ENCODE measurements around the gene GIMAP8.

- TF ChIP-seq CTCF (IDR thresholded peaks at IDR 0.05) (no peak), POLR2AphosphoS5 (IDR thresholded peaks at IDR 0.05) (no peak), POLR2A (IDR thresholded peaks at IDR 0.05) (no peak)
Measured at GRCh38 chr7:150481922-150482321, 31.5 kb downstream of the GIMAP8 start.
